WTC11 (cell line): ENCODE measurements around the gene RUNX1. TPM values are rescaled to one million over a fixed set of nuclear protein-coding genes. Genes with fewer than 3 reads are reported as not detected.

ENCODE experiments used
- ATAC-seq: fragments of 200-7000 bp; cut with Tn5 transposase; 2 replicates; pipeline ENCODE4 v1.10.0; 2021; ENCODE audit warnings: mild to moderate bottlenecking, moderate library complexity
- CTCF ChIA-PET: fragments of 300-600 bp; sonication (Branson Sonifier 250); formaldehyde crosslinking; loops from one replicate; lab custom pipeline; 2021; ENCODE audit warnings: antibody characterized with exemption; lab: Charles Lee
- POLR2A ChIA-PET: fragments of 350-600 bp; sonication (Branson Sonifier 250); formaldehyde crosslinking; loops from one replicate; lab custom pipeline; 2021; ENCODE audit warnings: antibody characterized with exemption; lab: Charles Lee
- DNase-seq: peaks from one replicate; pipeline ENCODE4 v3.0.0; 2021; ENCODE audit warnings: low spot score
- H3K27ac Mint-ChIP-seq: 2 replicates; pipeline ENCODE4 v1.8.0; 2021; ENCODE audit warnings: mixed read lengths
- H3K27me3 Mint-ChIP-seq: 2 replicates; pipeline ENCODE4 v1.8.0; 2021; ENCODE audit warnings: low read depth, mild to moderate bottlenecking, moderate library complexity, mixed read lengths
- H3K36me3 Mint-ChIP-seq: 2 replicates; pipeline ENCODE4 v1.8.0; 2021; ENCODE audit warnings: mixed read lengths
- H3K4me1 Mint-ChIP-seq: 2 replicates; pipeline ENCODE4 v1.8.0; 2022; ENCODE audit warnings: mixed read lengths
- H3K4me3 Mint-ChIP-seq: 2 replicates; pipeline ENCODE4 v1.8.0; 2021; ENCODE audit warnings: mild to moderate bottlenecking, moderate library complexity, mixed read lengths
- H3K9me3 Mint-ChIP-seq: 2 replicates; pipeline ENCODE4 v1.8.0; 2021; ENCODE audit warnings: mixed read lengths
- CREM ChIP-seq: sonication (generic); formaldehyde crosslinking; IDR thresholded peaks from 2 replicates; pipeline ENCODE4 v1.8.1; 2022; ENCODE audit warnings: mild to moderate bottlenecking, missing genetic modification reagents, moderate library complexity
- ELF4 ChIP-seq: sonication (generic); formaldehyde crosslinking; IDR thresholded peaks from 2 replicates; pipeline ENCODE4 v1.8.1; 2022; ENCODE audit warnings: low read depth, mild to moderate bottlenecking, moderate library complexity, missing genetic modification reagents
- FOXK1 ChIP-seq: sonication (generic); formaldehyde crosslinking; IDR thresholded peaks from 2 replicates; pipeline ENCODE4 v1.8.0; 2022; ENCODE audit warnings: mild to moderate bottlenecking, moderate library complexity, missing genetic modification reagents
- KAT7 ChIP-seq: sonication (generic); formaldehyde crosslinking; IDR thresholded peaks from 2 replicates; pipeline ENCODE4 v1.8.1; 2023; ENCODE audit warnings: missing genetic modification reagents, mild to moderate bottlenecking, borderline replicate concordance
- MYBL2 ChIP-seq: sonication (generic); formaldehyde crosslinking; IDR thresholded peaks from 2 replicates; pipeline ENCODE4 v1.8.1; 2023; ENCODE audit warnings: mild to moderate bottlenecking, moderate library complexity, missing genetic modification reagents
- NR1H2 ChIP-seq: sonication (generic); formaldehyde crosslinking; IDR thresholded peaks from 2 replicates; pipeline ENCODE4 v1.9.0; 2021; ENCODE audit warnings: mild to moderate bottlenecking, moderate library complexity, missing genetic modification reagents
- OVOL2 ChIP-seq: fragments of 250-450 bp; sonication (Bioruptor Pico); IDR thresholded peaks from 2 replicates; pipeline ENCODE4 v1.9.0; 2021; ENCODE audit warnings: mild to moderate bottlenecking, borderline replicate concordance
- SMAD4 ChIP-seq: sonication (generic); formaldehyde crosslinking; IDR thresholded peaks from 2 replicates; pipeline ENCODE4 v1.8.0; 2022; ENCODE audit warnings: mild to moderate bottlenecking, missing genetic modification reagents
- SOX15 ChIP-seq: fragments of 250-450 bp; sonication (Bioruptor Pico); IDR thresholded peaks from 2 replicates; pipeline ENCODE4 v1.9.0; 2021; ENCODE audit warnings: mild to moderate bottlenecking
- TCF7 ChIP-seq: sonication (generic); formaldehyde crosslinking; IDR thresholded peaks from 2 replicates; pipeline ENCODE4 v1.8.0; 2022; ENCODE audit warnings: mild to moderate bottlenecking, low read depth, missing genetic modification reagents, moderate library complexity
- ZNF138 ChIP-seq: sonication (generic); formaldehyde crosslinking; conservative IDR thresholded peaks from 2 replicates; pipeline ENCODE4 v1.8.1; 2022; ENCODE audit warnings: mild to moderate bottlenecking, moderate library complexity, missing genetic modification reagents
- ZNF396 ChIP-seq: fragments of 250-450 bp; sonication (Bioruptor Pico); IDR thresholded peaks from 2 replicates; pipeline ENCODE4 v1.8.0; 2021; ENCODE audit warnings: mild to moderate bottlenecking, moderate library complexity, borderline replicate concordance
- total RNA-seq: library from RNA; stranded (reverse); gene quantifications from 3 replicates; pipeline ENCODE4 v1.2.3, GENCODE V29; 2021
- TF ChIP-seq, protein P1 (sequence below): fragments of 250-450 bp; sonication (Bioruptor Pico); IDR thresholded peaks from 2 replicates; pipeline ENCODE4 v2.1.2; 2022; ENCODE audit warnings: mild to moderate bottlenecking, moderate library complexity
- TF ChIP-seq, protein P2 (sequence below): sonication (generic); formaldehyde crosslinking; IDR thresholded peaks from 2 replicates; pipeline ENCODE4 v1.8.1; 2023; ENCODE audit warnings: mild to moderate bottlenecking, missing genetic modification reagents
- TF ChIP-seq, protein P3 (sequence below): fragments of 250-450 bp; sonication (Bioruptor Pico); conservative IDR thresholded peaks from 2 replicates; pipeline ENCODE4 v1.9.0; 2021; ENCODE audit warnings: mild to moderate bottlenecking
- TF ChIP-seq, protein P4 (sequence below): fragments of 250-450 bp; sonication (Bioruptor Pico); IDR thresholded peaks from 2 replicates; pipeline ENCODE4 v1.8.0; 2021; ENCODE audit warnings: mild to moderate bottlenecking
- TF ChIP-seq, protein P5 (sequence below): fragments of 250-450 bp; sonication (Bioruptor Pico); IDR thresholded peaks from 2 replicates; pipeline ENCODE4 v1.9.0; 2021; ENCODE audit warnings: mild to moderate bottlenecking
- TF ChIP-seq, protein P6 (sequence below): sonication (generic); formaldehyde crosslinking; IDR thresholded peaks from 2 replicates; pipeline ENCODE4 v1.8.0; 2023; ENCODE audit warnings: missing genetic modification reagents
- TF ChIP-seq, protein P7 (sequence below): sonication (generic); formaldehyde crosslinking; IDR thresholded peaks from 2 replicates; pipeline ENCODE4 v1.8.1; 2023; ENCODE audit warnings: mild to moderate bottlenecking, moderate library complexity, missing genetic modification reagents

The RUNX1 gene
- total RNA-seq, 1 experiment from 2014 or later, result 2.2 TPM

DNA sequence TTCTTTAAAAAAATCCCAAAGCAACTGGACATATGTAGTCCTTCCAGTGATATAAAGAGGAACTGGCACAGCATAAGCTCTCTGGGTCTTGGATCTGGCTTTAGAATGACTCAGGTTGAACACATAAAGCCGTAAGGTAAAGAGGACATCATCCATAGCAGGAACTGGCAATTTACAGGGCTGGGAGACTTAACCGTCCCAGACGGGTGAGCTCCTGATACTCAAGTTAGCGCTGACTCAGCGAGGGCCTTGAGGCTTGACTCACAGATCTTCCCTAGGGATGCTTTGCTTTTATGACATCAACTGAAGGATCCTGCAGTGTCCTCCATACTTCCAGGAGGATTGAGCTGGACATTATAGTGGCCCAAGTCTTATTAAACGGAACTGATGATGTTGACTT, 226.2 kb downstream of the RUNX1 start (continued):
- TF ChIP-seq, protein P1, sequence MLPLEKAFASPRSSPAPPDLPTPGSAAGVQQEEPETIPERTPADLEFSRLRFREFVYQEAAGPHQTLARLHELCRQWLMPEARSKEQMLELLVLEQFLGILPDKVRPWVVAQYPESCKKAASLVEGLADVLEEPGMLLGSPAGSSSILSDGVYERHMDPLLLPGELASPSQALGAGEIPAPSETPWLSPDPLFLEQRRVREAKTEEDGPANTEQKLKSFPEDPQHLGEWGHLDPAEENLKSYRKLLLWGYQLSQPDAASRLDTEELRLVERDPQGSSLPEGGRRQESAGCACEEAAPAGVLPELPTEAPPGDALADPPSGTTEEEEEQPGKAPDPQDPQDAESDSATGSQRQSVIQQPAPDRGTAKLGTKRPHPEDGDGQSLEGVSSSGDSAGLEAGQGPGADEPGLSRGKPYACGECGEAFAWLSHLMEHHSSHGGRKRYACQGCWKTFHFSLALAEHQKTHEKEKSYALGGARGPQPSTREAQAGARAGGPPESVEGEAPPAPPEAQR (CRISPR knock-in tag), result no peak
- TF ChIP-seq, protein P2, sequence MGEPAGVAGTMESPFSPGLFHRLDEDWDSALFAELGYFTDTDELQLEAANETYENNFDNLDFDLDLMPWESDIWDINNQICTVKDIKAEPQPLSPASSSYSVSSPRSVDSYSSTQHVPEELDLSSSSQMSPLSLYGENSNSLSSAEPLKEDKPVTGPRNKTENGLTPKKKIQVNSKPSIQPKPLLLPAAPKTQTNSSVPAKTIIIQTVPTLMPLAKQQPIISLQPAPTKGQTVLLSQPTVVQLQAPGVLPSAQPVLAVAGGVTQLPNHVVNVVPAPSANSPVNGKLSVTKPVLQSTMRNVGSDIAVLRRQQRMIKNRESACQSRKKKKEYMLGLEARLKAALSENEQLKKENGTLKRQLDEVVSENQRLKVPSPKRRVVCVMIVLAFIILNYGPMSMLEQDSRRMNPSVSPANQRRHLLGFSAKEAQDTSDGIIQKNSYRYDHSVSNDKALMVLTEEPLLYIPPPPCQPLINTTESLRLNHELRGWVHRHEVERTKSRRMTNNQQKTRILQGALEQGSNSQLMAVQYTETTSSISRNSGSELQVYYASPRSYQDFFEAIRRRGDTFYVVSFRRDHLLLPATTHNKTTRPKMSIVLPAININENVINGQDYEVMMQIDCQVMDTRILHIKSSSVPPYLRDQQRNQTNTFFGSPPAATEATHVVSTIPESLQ (CRISPR knock-in tag), result no peak

DNA sequence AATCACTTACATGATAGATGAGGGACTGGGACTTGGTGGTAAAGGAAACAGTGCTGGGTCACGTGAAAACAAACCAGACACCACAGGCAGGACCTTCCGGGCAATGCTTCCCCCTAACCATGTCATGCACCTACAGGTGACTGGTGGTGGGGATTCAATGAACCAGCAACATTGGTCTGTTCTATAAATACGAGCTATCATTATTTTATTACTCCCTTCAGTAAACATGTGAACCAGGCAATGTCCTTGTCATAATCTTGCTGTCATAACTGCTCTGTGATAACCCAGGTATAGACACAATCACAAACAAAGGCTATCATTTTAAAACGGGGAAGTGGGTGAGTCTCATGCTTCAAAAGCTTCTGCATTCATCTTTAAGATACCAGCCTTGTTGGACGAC, 226.9 kb downstream of the RUNX1 start:
- Mint-ChIP-seq H3K36me3 (peaks cover 16% of the 10 kb centered on the region), H3K4me3 (no peak overlapping the region), H3K27me3 (no peaks in the 10 kb centered on the region), H3K27ac (no peak overlapping the region), H3K9me3 (peaks cover 23% of the 10 kb centered on the region), H3K4me1 (peaks cover 32% of the 10 kb centered on the region)
- TF ChIP-seq ZNF138 (no peak), SOX15 (CRISPR knock-in tag) (no peak), KAT7 (CRISPR knock-in tag) (no peak), CREM (no peak), ZNF396 (no peak), NR1H2 (CRISPR knock-in tag) (no peak), MYBL2 (CRISPR knock-in tag) (no peak), SMAD4 (CRISPR knock-in tag) (no peak), OVOL2 (CRISPR knock-in tag) (no peak), FOXK1 (CRISPR knock-in tag) (no peak), ELF4 (CRISPR knock-in tag) (no peak), TCF7 (CRISPR knock-in tag) (no peak)
- TF ChIP-seq, protein P3, sequence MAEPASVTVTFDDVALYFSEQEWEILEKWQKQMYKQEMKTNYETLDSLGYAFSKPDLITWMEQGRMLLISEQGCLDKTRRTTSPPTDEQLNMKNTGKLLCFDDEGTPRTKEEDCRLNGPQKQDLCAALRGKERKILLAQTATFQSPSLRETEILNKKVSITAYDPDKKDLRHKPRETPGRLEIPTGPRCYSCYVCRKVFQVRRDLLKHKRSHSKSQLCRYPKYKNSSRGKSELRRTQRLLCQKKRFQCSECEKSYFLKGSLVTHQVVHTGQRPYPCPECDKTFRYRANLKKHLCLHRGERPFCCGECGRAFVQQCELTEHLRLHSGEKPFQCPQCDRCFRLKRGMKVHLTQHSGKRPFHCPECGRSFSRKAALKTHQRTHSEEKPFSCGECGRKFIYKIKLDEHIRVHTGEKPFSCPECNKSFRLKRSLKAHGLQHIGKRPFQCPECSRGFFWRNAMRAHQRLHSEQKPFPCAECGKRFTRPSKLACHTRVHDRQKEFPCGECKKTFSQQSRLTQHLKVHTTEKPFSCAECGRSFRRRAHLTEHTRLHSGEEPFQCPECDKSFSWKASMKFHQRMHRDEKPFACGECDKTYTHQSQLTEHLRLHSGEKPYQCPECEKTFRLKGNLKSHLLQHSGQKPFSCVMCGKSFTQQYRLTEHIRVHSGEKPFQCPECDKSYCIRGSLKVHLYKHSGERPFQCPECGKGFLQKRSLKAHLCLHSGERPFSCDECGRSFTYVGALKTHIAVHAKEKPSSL (CRISPR knock-in tag), result no peak
- TF ChIP-seq, protein P4, sequence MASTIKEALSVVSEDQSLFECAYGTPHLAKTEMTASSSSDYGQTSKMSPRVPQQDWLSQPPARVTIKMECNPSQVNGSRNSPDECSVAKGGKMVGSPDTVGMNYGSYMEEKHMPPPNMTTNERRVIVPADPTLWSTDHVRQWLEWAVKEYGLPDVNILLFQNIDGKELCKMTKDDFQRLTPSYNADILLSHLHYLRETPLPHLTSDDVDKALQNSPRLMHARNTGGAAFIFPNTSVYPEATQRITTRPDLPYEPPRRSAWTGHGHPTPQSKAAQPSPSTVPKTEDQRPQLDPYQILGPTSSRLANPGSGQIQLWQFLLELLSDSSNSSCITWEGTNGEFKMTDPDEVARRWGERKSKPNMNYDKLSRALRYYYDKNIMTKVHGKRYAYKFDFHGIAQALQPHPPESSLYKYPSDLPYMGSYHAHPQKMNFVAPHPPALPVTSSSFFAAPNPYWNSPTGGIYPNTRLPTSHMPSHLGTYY, result no peak
- TF ChIP-seq, protein P5, sequence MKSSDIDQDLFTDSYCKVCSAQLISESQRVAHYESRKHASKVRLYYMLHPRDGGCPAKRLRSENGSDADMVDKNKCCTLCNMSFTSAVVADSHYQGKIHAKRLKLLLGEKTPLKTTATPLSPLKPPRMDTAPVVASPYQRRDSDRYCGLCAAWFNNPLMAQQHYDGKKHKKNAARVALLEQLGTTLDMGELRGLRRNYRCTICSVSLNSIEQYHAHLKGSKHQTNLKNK (CRISPR knock-in tag), result no peak
- TF ChIP-seq, protein P6, sequence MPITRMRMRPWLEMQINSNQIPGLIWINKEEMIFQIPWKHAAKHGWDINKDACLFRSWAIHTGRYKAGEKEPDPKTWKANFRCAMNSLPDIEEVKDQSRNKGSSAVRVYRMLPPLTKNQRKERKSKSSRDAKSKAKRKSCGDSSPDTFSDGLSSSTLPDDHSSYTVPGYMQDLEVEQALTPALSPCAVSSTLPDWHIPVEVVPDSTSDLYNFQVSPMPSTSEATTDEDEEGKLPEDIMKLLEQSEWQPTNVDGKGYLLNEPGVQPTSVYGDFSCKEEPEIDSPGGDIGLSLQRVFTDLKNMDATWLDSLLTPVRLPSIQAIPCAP (CRISPR knock-in tag), result no peak
- TF ChIP-seq, protein P7, sequence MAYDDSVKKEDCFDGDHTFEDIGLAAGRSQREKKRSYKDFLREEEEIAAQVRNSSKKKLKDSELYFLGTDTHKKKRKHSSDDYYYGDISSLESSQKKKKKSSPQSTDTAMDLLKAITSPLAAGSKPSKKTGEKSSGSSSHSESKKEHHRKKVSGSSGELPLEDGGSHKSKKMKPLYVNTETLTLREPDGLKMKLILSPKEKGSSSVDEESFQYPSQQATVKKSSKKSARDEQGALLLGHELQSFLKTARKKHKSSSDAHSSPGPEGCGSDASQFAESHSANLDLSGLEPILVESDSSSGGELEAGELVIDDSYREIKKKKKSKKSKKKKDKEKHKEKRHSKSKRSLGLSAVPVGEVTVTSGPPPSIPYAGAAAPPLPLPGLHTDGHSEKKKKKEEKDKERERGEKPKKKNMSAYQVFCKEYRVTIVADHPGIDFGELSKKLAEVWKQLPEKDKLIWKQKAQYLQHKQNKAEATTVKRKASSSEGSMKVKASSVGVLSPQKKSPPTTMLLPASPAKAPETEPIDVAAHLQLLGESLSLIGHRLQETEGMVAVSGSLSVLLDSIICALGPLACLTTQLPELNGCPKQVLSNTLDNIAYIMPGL (CRISPR knock-in tag), result no peak
- ChIA-PET POLR2A (no interaction called here), CTCF (no interaction called here)
- DNase-seq (no peak), ATAC-seq (no peak)
